BLaER1 treated with 17β-estradiol and CSF1 and Interleukin-3, amounts not matched to agents 10 nM and 100 nM (cell line): Measurements from ENCODE around the gene AMPH.

ENCODE experiments used
- H3K27ac ChIP-seq, 11 experiments: shearing (Covaris generic); formaldehyde crosslinking; 2 replicates each; pipeline ENCODE4 v1.8.1; 2022
- H3K27me3 ChIP-seq, 11 experiments: shearing (Covaris generic); formaldehyde crosslinking; 2 replicates each; pipeline ENCODE4 v1.8.1; 2022
- H3K36me3 ChIP-seq, 11 experiments: shearing (Covaris generic); formaldehyde crosslinking; 2 replicates each; pipeline ENCODE4 v1.8.1; 2022
- H3K4me1 ChIP-seq, 10 experiments: shearing (Covaris generic); formaldehyde crosslinking; 2 replicates each; pipeline ENCODE4 v1.8.1; 2022
- H3K4me2 ChIP-seq, 11 experiments: shearing (Covaris generic); formaldehyde crosslinking; 2 replicates each; pipeline ENCODE4 v1.8.1; 2022
- H3K4me3 ChIP-seq, 10 experiments: shearing (Covaris generic); formaldehyde crosslinking; 2 replicates each; pipeline ENCODE4 v1.8.1; 2022
- H3K9ac ChIP-seq, 11 experiments: shearing (Covaris generic); formaldehyde crosslinking; 2 replicates each; pipeline ENCODE4 v1.8.1; 2022
- H3K9me3 ChIP-seq, 11 experiments: shearing (Covaris generic); formaldehyde crosslinking; replicated peaks in 1 of 11; 2 replicates each; pipeline ENCODE4 v1.8.1; 2022
- H4K20me1 ChIP-seq, 11 experiments: shearing (Covaris generic); formaldehyde crosslinking; 2 replicates each; pipeline ENCODE4 v1.8.1; 2022
- Cebpa-rat ChIP-seq, 11 experiments: shearing (Covaris generic); IDR thresholded peaks; 2 replicates each; pipeline ENCODE4 v1.8.1; 2022

AMPH gene

DNA sequence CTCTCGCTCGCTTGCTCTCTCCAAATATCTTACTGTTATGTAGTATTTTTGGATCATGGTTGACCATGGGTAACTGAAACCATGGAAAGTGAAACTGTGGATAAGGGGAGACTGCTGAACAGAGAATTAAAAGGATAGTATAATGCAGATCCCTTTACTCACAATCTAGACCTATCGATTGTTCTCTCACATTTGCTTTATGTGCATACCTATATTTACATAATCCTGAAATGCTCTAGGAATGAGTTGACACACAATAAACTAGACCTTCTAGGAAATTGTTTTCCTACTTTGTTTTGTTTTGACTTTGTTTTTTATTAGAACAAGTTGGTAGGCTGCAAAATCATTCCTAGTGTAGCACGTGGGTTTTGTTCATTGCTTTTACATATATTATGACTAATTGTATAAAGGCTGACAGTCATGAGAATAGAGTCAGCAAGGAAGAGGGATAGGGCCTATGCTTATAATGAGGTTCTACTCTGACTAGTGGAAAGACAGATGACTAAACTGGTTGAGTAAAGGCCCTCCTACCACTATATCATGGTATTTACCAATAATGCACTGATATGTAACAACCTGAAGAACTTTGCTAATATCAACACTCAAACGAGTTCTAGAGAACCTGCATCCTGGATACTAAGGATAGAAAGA lies 182.5 kb downstream of the AMPH start:
- H3K36me3 ChIP-seq, result no peaks in the 10 kb centered on the region
- TF ChIP-seq Cebpa-rat (IDR thresholded peaks at IDR 0.05), result no peak
- H3K27ac ChIP-seq, result no peak overlapping the region

DNA sequence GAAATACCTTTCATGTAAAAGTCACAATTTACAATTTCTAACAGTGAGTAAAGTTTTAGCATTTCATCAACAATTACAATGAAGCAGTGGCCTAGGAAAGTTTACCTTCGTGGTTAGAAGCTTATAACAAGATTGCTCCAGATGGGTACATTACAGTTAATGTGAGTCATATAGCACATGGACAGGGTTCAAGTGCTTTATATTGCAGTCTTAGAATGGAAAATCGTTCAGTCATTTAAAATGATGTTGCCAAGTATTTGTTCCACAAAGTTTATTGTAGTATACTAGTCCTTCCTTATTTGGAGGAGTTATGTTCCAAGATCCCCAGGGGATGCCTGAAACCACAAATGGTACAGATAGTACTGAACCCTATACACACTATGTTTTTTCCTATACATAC lies 183.1 kb downstream of the AMPH start:
- Histone ChIP-seq H3K27ac (no peak overlapping the region), H4K20me1 (no peaks in the 10 kb centered on the region)
- TF ChIP-seq Cebpa-rat (IDR thresholded peaks at IDR 0.05), result no peak

More for the DNA sequence above, 182.5 kb downstream of the AMPH start:
- Histone ChIP-seq H3K27me3 (no peaks in the 10 kb centered on the region), H3K4me1 (no peaks in the 10 kb centered on the region), H3K9ac (no peak overlapping the region), H3K4me2 (no peak overlapping the region), H4K20me1 (no peaks in the 10 kb centered on the region), H3K4me3 (no peak overlapping the region), H3K9me3 (no peaks in the 10 kb centered on the region)

GRCh38 chr7:38438970-38439369 lies 192.2 kb downstream of the AMPH start:
- Histone ChIP-seq H3K4me3 (no peak overlapping the region), H3K27ac (no peak overlapping the region), H4K20me1 (no peaks in the 10 kb centered on the region), H3K36me3 (no peaks in the 10 kb centered on the region), H3K9ac (no peak overlapping the region), H3K9me3 (no peaks in the 10 kb centered on the region), H3K27me3 (no peaks in the 10 kb centered on the region), H3K4me2 (no peak overlapping the region), H3K4me1 (no peaks in the 10 kb centered on the region)
- no peak for TF ChIP-seq Cebpa-rat (IDR thresholded peaks at IDR 0.05)

More for the DNA sequence above, 183.1 kb downstream of the AMPH start:
- Histone ChIP-seq H3K36me3 (no peaks in the 10 kb centered on the region), H3K4me1 (no peaks in the 10 kb centered on the region), H3K27me3 (no peaks in the 10 kb centered on the region), H3K9me3 (no peaks in the 10 kb centered on the region), H3K4me3 (no peak overlapping the region), H3K9ac (no peak overlapping the region), H3K4me2 (no peak overlapping the region)

DNA sequence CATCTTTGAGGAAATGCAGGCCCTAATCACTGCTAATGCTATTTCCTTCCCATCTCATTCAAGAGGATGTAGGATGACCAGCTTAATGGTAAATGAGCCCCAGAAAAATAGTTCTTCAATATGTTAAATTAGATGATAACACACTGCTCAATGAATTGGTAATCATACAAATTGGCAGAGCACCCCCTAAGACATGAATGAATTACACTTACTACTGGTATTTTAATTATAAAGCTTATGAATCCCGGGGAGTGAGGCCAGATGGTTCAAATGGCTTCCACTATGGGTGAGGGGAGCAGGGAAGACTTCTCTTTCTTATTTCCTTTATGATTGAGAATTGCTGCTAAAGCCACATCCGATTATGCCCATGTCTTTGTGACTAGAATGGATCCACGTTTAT lies 198.5 kb downstream of the AMPH start:
- Histone ChIP-seq H4K20me1 (no peaks in the 10 kb centered on the region), H3K27me3 (no peaks in the 10 kb centered on the region), H3K9me3 (no peaks in the 10 kb centered on the region), H3K4me3 (no peak overlapping the region), H3K27ac (no peak overlapping the region), H3K36me3 (no peaks in the 10 kb centered on the region), H3K4me1 (no peaks in the 10 kb centered on the region), H3K4me2 (no peak overlapping the region), H3K9ac (no peak overlapping the region)
- no peak for TF ChIP-seq Cebpa-rat (IDR thresholded peaks at IDR 0.05)

DNA sequence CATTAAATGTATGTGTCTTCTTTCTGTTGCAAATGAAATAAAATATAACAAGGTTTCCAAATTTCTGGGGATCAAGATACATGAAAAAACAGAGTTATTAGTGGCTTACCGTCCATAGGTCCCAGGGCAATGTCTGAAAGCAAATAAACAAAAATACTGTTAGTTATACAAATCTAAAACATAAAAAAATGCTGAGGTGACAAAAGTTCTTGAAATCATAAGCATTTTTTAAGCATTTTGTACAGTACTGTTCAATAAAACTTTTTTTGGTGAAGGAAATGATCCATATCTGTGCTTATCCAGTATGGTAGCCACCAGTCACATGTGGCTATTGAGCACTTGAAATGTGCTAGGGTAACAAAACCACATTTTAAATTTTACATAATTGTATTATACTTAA lies 199.1 kb downstream of the AMPH start:
- H3K27ac ChIP-seq, result no peak overlapping the region
- no peak for TF ChIP-seq Cebpa-rat (IDR thresholded peaks at IDR 0.05)
- no peaks in the 10 kb centered on the region for H4K20me1 ChIP-seq
- no peaks in the 10 kb centered on the region for H3K4me1 ChIP-seq
- H3K9ac ChIP-seq, result no peak overlapping the region
- no peaks in the 10 kb centered on the region for H3K9me3 ChIP-seq
- no peak overlapping the region for H3K4me2 ChIP-seq
- H3K27me3 ChIP-seq, result no peaks in the 10 kb centered on the region
- no peaks in the 10 kb centered on the region for H3K36me3 ChIP-seq
- H3K4me3 ChIP-seq, result no peak overlapping the region

GRCh38 chr7:38429057-38429456 lies 202.1 kb downstream of the AMPH start:
- TF ChIP-seq Cebpa-rat (IDR thresholded peaks at IDR 0.05), result no peak
- no peaks in the 10 kb centered on the region for H3K27me3 ChIP-seq

GRCh38 chr7:38428041-38428440 lies 203.1 kb downstream of the AMPH start:
- no peak for TF ChIP-seq Cebpa-rat (IDR thresholded peaks at IDR 0.05)
- H3K36me3 ChIP-seq, result no peaks in the 10 kb centered on the region
- no peaks in the 10 kb centered on the region for H3K27me3 ChIP-seq
- no peak overlapping the region for H3K4me3 ChIP-seq
- H3K4me1 ChIP-seq, result peaks cover 11 to 26% (median 19%) of the 10 kb centered on the region in 10 experiments
- no peak overlapping the region for H3K4me2 ChIP-seq
- H3K9me3 ChIP-seq, result no peaks in the 10 kb centered on the region
- no peaks in the 10 kb centered on the region for H4K20me1 ChIP-seq
- no peak overlapping the region for H3K9ac ChIP-seq
- no peak overlapping the region for H3K27ac ChIP-seq

More at GRCh38 chr7:38429057-38429456, 202.1 kb downstream of the AMPH start:
- Histone ChIP-seq H3K4me1 (peaks cover 11 to 22% (median 18%) of the 10 kb centered on the region in 10 experiments), H3K4me2 (no peak overlapping the region), H3K36me3 (no peaks in the 10 kb centered on the region), H3K4me3 (no peak overlapping the region), H4K20me1 (no peaks in the 10 kb centered on the region), H3K9ac (no peak overlapping the region), H3K27ac (no peak overlapping the region), H3K9me3 (no peaks in the 10 kb centered on the region)

GRCh38 chr7:38427279-38427955 lies 203.8 kb downstream of the AMPH start:
- Histone ChIP-seq H3K9me3 (no peaks in the 10 kb centered on the region), H3K4me3 (no peak overlapping the region), H3K9ac (no peak overlapping the region), H3K4me2 (no peak overlapping the region), H3K36me3 (no peaks in the 10 kb centered on the region), H3K27me3 (no peaks in the 10 kb centered on the region), H4K20me1 (no peaks in the 10 kb centered on the region), H3K27ac (no peak overlapping the region), H3K4me1 (peaks cover 11 to 26% (median 19%) of the 10 kb centered on the region in 10 experiments)
- no peak for TF ChIP-seq Cebpa-rat (IDR thresholded peaks at IDR 0.05)

GRCh38 chr7:38425509-38425908 lies 205.7 kb downstream of the AMPH start:
- H4K20me1 ChIP-seq, result no peaks in the 10 kb centered on the region
- H3K4me1 ChIP-seq, result peaks cover 11 to 26% (median 19%) of the 10 kb centered on the region in 10 experiments
- H3K4me2 ChIP-seq, result peak overlapping the region; percentile 26 to 57 (median 51); a peak in 20 of 22 replicates
- H3K4me3 ChIP-seq, result no peak overlapping the region
- peak overlapping the region in 1 of 11 experiments; percentile 58; a peak in 1 of 22 replicates for H3K27ac ChIP-seq
- no peaks in the 10 kb centered on the region for H3K27me3 ChIP-seq
- TF ChIP-seq Cebpa-rat (IDR thresholded peaks at IDR 0.05), result no peak
- no peak overlapping the region for H3K9ac ChIP-seq
- H3K9me3 ChIP-seq, result no peaks in the 10 kb centered on the region
- H3K36me3 ChIP-seq, result no peaks in the 10 kb centered on the region
